ENCODE data around the gene HOXD8.

DNA sequence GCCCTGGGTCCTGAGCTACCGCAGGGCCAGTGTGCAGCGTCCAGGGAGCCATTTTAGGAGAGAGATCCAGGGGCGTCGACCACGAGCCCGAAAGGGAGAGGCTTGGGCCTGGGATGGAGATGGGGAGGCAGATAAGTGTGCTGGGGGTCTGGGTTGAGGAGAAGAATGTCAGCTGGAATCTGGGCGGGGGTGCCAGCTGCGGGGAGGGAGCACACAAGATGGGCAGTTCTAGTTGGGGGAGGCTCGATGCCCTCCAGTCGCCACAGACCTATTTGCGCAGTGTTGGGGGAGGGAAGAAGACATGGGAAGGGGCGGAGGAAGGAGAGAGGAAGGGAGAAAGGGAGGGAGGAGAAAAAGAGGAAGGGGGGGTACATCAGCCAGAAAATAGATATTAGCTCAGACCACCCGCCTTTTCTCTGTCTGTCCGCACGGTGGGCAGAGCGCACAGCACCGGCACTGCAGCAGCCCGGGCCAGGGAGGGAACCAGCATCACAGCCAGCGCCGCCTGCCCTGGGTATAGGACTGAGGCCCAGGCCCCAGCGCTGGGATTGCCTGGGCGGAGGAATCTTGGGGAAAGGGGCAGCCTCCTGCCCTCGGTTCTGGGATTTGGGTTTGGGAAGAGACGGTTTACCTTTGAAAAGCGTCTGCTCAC lies 24.3 kb upstream of the HOXD8 start:
- no peak for TF ChIP-seq CTCF (IDR thresholded peaks at IDR 0.05)
- TF ChIP-seq EP300 (IDR thresholded peaks at IDR 0.05) = no peak

All from suprapubic skin (tissue), 3 donors.